Endothelial cell of umbilical vein (primary cell): ENCODE data around the gene EZR. TPM values are rescaled to one million over a fixed set of nuclear protein-coding genes. Genes with fewer than 3 reads are reported as not detected.

Source experiments
- BruUV-seq: library from RNA; stranded (reverse); fragments of 400-500 nt; replicated peaks from 2 replicates; lab custom pipeline; 2021; lab: Mats Ljungman, UMichigan
- CTCF ChIA-PET: fragments of 300-600, 350-600 bp; sonication (Branson Sonifier 250); formaldehyde crosslinking; loops from one replicate; lab custom pipeline; 2021; ENCODE audit warnings: antibody characterized with exemption, inconsistent platforms; lab: Charles Lee
- POLR2A ChIA-PET: fragments of 300-600, 350-600 bp; sonication (Branson Sonifier 250); formaldehyde crosslinking; loops from one replicate; lab custom pipeline; 2021; ENCODE audit warnings: antibody characterized with exemption, inconsistent platforms; lab: Charles Lee
- DNase-seq: peaks from one replicate; pipeline ENCODE4 v3.0.0-alpha.2; 2011; ENCODE audit warnings: low read depth, low spot score
- FAIRE-seq: peaks from 2 replicates; lab custom pipeline; 2011; peaks lifted over from hg19 to GRCh38; lab: Jason Lieb, UNC
- H2AFZ ChIP-seq: 2 replicates; pipeline ENCODE4 v1.6.0; 2012; ENCODE audit warnings: low read depth, low read length, control low read depth, inconsistent platforms
- H3K27ac ChIP-seq: 2 replicates; pipeline ENCODE4 v1.5.1; 2011; ENCODE audit warnings: low read depth, mild to moderate bottlenecking, control low read depth, low read length, moderate library complexity; ENCODE audit not compliant: insufficient read depth
- H3K27me3 ChIP-seq, 2 experiments: 2 replicates each; pipeline versions ENCODE4 v1.6.0 to v1.6.1; 2011; ENCODE audit warnings: low read length in 2 of 2, mixed read lengths in 1 of 2; ENCODE audit not compliant: control insufficient read depth in 2 of 2, insufficient read depth in 2 of 2
- H3K36me3 ChIP-seq, 2 experiments: 2 replicates in 1 of 2; 3 replicates in 1 of 2; pipeline ENCODE4 v1.5.1; 2011; ENCODE audit warnings: low read length in 2 of 2, mild to moderate bottlenecking in 1 of 2, moderate library complexity in 1 of 2; ENCODE audit not compliant: control insufficient read depth in 2 of 2, insufficient read depth in 2 of 2; ENCODE audit errors: extremely low read depth in 1 of 2
- H3K4me1 ChIP-seq: 3 replicates; pipeline ENCODE4 v1.5.1; 2011; ENCODE audit warnings: mild to moderate bottlenecking, low read length; ENCODE audit not compliant: control insufficient read depth, insufficient read depth; ENCODE audit errors: extremely low read depth
- H3K4me2 ChIP-seq: 2 replicates; pipeline ENCODE4 v1.6.1; 2011; ENCODE audit warnings: low read length, control low read depth, mixed read lengths; ENCODE audit not compliant: insufficient read depth
- H3K4me3 ChIP-seq, 3 experiments: fragments of 200-600 bp in 1 of 3; sonication (generic), shearing (Covaris generic) in 1 of 3; replicated peaks in 1 of 3; 2 replicates each; pipeline ENCODE4 v1.5.1; 2011 to 2016; ENCODE audit warnings: control low read depth in 3 of 3, low read length in 3 of 3, mild to moderate bottlenecking in 2 of 3, inconsistent platforms in 1 of 3, low read depth in 1 of 3, moderate library complexity in 1 of 3; ENCODE audit not compliant: insufficient read depth in 1 of 3
- H3K79me2 ChIP-seq: 2 replicates; pipeline ENCODE4 v1.6.0; 2012; ENCODE audit warnings: low read length, inconsistent platforms; ENCODE audit not compliant: control insufficient read depth, insufficient read depth
- H3K9ac ChIP-seq: replicated peaks from 2 replicates; pipeline ENCODE3; 2011; ENCODE audit warnings: low read length, control low read depth; ENCODE audit not compliant: insufficient read depth; ENCODE audit errors: extremely low read depth
- H3K9me1 ChIP-seq: replicated peaks from 3 replicates; pipeline ENCODE4 v1.6.0; 2011; ENCODE audit warnings: mild to moderate bottlenecking, low read length; ENCODE audit not compliant: control insufficient read depth, insufficient read depth; ENCODE audit errors: extremely low read depth
- H3K9me3 ChIP-seq: replicated peaks from 2 replicates; pipeline ENCODE4 v1.5.1; 2012; ENCODE audit warnings: low read length, inconsistent platforms; ENCODE audit not compliant: control insufficient read depth, insufficient read depth
- H4K20me1 ChIP-seq: replicated peaks from 2 replicates; pipeline ENCODE3; 2011; ENCODE audit warnings: mild to moderate bottlenecking, low read length; ENCODE audit not compliant: control insufficient read depth, insufficient read depth; ENCODE audit errors: extremely low read depth
- EZH2 ChIP-seq: IDR thresholded peaks from 2 replicates; pipeline ENCODE4 v1.6.1; 2012; ENCODE audit warnings: borderline replicate concordance, low read depth, mild to moderate bottlenecking, moderate library complexity, low read length, inconsistent platforms; ENCODE audit not compliant: severe bottlenecking
- FOS ChIP-seq: IDR thresholded peaks from 2 replicates; pipeline ENCODE4 v1.6.1; 2011; ENCODE audit warnings: mild to moderate bottlenecking, low read length, moderate library complexity, borderline replicate concordance; ENCODE audit not compliant: insufficient read depth
- GATA2 ChIP-seq: IDR thresholded peaks from 2 replicates; pipeline ENCODE4 v1.7.0; 2011; ENCODE audit warnings: low read depth, mild to moderate bottlenecking, moderate library complexity, mixed read lengths, low read length; ENCODE audit not compliant: insufficient read length, insufficient read depth
- JUN ChIP-seq: IDR thresholded peaks from 2 replicates; pipeline ENCODE4 v1.6.1; 2011; ENCODE audit warnings: borderline replicate concordance, low read depth; ENCODE audit not compliant: insufficient read length, insufficient read depth
- MYC ChIP-seq: IDR thresholded peaks from one replicate; pipeline ENCODE4 v1.6.1; 2011; ENCODE audit warnings: mild to moderate bottlenecking, low read depth, low read length
- POLR2A ChIP-seq: IDR thresholded peaks from 2 replicates; pipeline ENCODE4 v1.6.1; 2012; ENCODE audit warnings: low read depth, mild to moderate bottlenecking, control low read depth, low read length
- POLR2AphosphoS5 ChIP-seq: IDR thresholded peaks from 2 replicates; pipeline ENCODE4 v1.6.1; 2012; ENCODE audit warnings: low read depth, mild to moderate bottlenecking, control low read depth, low read length, moderate library complexity; ENCODE audit not compliant: insufficient read depth
- dilution Hi-C: fragments of 300-500 bp; cut with MboI; formaldehyde crosslinking; loops from one replicate; pipeline ENCODE4 v1.15.0; 2019; ENCODE audit warnings: low sequenced_read_pairs; ENCODE audit not compliant: extremely low pct_ligation_motif_present
- intact Hi-C: fragments of 100-400 bp; cut with micrococcal nuclease; formaldehyde crosslinking; loops from one replicate; pipeline ENCODE4 v1.10.0; 2022
- microRNA-seq: library from miRNA; unstranded; fragments of <30 nt; microRNA quantifications from one replicate; pipeline ENCODE4 v1.2.0, GENCODE V29; 2021; ENCODE audit warnings: borderline number of aligned reads, borderline replicate concordance
- polyA plus RNA-seq, 4 experiments: library from polyadenylated mRNA; depleted of rRNA in 3 of 4; stranded (reverse) in 3 of 4; unstranded in 1 of 4; fragments of >200 nt; gene quantifications; 2 replicates each; pipeline versions ENCODE4 v1.2.1 to v1.2.3, GENCODE V29; 2011 to 2012; ENCODE audit warnings: missing spikeins in 1 of 4
- small RNA-seq: library from RNA; depleted of rRNA; stranded (forward); fragments of <200 nt; gene quantifications from one replicate; pipeline ENCODE3, GENCODE V24; 2012; ENCODE audit warnings: low replicate concordance, low read depth; ENCODE audit not compliant: insufficient read depth, insufficient read length
- total RNA-seq: library from RNA; stranded (reverse); gene quantifications from 2 replicates; pipeline ENCODE4 v1.2.3, GENCODE V29; 2021
- TF ChIP-seq, protein P1 (sequence below): IDR thresholded peaks from 2 replicates; pipeline ENCODE4 v1.6.1; 2011; ENCODE audit not compliant: insufficient read depth, insufficient read length
- TF ChIP-seq, protein P2 (sequence below), 2 donors: IDR thresholded peaks; 1 replicate in 1 of 2; 2 replicates in 1 of 2; pipeline ENCODE4 v1.5.1; 2011; ENCODE audit warnings: low read length in 2 of 2, mild to moderate bottlenecking in 2 of 2, moderate library complexity in 2 of 2, control low read depth in 1 of 2, inconsistent platforms in 1 of 2, low read depth in 1 of 2; ENCODE audit not compliant: insufficient read depth in 1 of 2; ENCODE audit errors: extremely low read depth in 1 of 2

Gene EZR
- total and polyA plus RNA-seq, 2 donors (not counting 3 experiments of a cell fraction or from before 2014, with no cell fraction given) = 58.5 to 108 TPM

DNA sequence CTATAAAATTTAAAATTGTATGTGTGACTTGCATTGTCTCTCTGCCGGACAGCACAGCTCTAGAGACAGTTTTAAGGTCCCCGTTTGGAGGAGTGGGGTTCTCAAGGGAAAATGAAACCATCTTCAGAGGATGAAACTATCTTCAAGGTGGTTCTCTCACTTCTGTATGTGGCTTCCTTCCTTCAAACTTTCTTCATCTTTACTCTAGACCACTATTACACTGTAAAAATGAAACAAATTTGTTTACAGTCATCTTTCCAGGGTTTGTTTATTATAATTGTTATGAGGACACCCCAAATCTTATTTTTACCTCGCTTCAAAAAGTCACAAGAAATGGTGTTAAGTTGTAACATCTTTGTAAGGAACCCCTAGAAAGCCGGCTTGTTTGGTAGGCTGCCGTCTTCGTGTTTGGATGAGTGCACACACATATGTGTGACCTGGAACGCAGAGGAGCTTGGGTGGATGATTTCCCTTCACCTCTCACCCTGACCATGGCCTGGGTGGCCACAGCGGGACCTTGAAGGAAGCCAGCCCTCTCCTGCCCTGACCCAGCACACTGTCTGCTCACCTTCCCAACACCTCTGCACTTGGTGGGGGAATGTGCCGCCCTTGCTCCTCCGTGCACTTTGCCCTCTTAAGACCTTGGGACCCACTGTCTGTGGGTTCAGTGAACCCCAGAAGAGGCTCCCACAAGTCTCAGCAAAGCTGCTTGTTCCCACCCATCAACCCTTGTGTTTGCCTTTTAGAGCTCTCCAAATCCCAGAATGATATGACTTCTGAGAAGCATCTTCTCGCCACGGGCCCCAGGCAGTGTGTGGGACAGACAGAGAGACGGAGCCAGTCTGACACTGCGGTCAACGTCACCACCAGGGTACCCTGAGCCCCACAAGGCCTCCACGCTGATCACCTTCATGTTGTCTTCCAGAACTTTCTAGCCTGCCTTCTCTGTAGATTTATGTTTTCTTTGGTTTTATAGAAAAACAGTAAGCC lies 101.5 kb downstream of the EZR start:
- CTCF ChIA-PET = interaction anchor here (0.8 to 2.8 kb wide), 24 partner anchors 9 to 417 kb away, joined by 3 to 51 read pairs (median 4); partner anchors contain the start of gene RSPH3
- H3K4me2 ChIP-seq = no peak overlapping the region
- no peak for FAIRE-seq
- intact Hi-C loops (no loop called here), dilution Hi-C loops (no loop called here)
- no peak for DNase-seq
- no peak overlapping the region for H3K27ac ChIP-seq
- H3K9me1 ChIP-seq = no peaks in the 10 kb centered on the region
- H4K20me1 ChIP-seq = no peaks in the 10 kb centered on the region
- peaks cover 13% of the 10 kb centered on the region for H3K4me1 ChIP-seq
- BruUV-seq = no TSS peak
- TF ChIP-seq MYC = no peak
- TF ChIP-seq JUN = no peak
- no peak for TF ChIP-seq POLR2AphosphoS5
- TF ChIP-seq, protein P1, sequence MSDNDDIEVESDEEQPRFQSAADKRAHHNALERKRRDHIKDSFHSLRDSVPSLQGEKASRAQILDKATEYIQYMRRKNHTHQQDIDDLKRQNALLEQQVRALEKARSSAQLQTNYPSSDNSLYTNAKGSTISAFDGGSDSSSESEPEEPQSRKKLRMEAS = no peak
- no peak for TF ChIP-seq POLR2A
- no peak for TF ChIP-seq EZH2
- TF ChIP-seq, protein P2, sequence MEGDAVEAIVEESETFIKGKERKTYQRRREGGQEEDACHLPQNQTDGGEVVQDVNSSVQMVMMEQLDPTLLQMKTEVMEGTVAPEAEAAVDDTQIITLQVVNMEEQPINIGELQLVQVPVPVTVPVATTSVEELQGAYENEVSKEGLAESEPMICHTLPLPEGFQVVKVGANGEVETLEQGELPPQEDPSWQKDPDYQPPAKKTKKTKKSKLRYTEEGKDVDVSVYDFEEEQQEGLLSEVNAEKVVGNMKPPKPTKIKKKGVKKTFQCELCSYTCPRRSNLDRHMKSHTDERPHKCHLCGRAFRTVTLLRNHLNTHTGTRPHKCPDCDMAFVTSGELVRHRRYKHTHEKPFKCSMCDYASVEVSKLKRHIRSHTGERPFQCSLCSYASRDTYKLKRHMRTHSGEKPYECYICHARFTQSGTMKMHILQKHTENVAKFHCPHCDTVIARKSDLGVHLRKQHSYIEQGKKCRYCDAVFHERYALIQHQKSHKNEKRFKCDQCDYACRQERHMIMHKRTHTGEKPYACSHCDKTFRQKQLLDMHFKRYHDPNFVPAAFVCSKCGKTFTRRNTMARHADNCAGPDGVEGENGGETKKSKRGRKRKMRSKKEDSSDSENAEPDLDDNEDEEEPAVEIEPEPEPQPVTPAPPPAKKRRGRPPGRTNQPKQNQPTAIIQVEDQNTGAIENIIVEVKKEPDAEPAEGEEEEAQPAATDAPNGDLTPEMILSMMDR (IDR thresholded peaks at IDR 0.05; ENCODE audit: extremely low read depth in 1 of 2, insufficient read depth in 1 of 2, low read depth in 1 of 2, low read length in 2 of 2) = no peak
- TF ChIP-seq FOS = no peak
- TF ChIP-seq GATA2 = no peak
- no peak overlapping the region for H3K4me3 ChIP-seq
- no peaks in the 10 kb centered on the region for H3K9me3 ChIP-seq
- H3K79me2 ChIP-seq = no peaks in the 10 kb centered on the region
- H3K36me3 ChIP-seq = no peaks in the 10 kb centered on the region
- H3K9ac ChIP-seq = no peak overlapping the region
- no peak overlapping the region for H2AFZ ChIP-seq
- POLR2A ChIA-PET = no interaction called here
- H3K27me3 ChIP-seq = no peaks in the 10 kb centered on the region

Small RNAs within 50 kb of the gene (microRNA-seq; reads per million reads assigned to microRNA genes)
- 1.2 reads per million for gene MIR3918

Small RNAs within 50 kb of the gene (small RNA-seq; reads per million reads assigned to genes)
- not detected for gene MIR3918

Other genes starting within 250 kb of the EZR start
- 162 TPM in 2 replicates for gene DYNLT1, start 174.6 kb downstream of the EZR start, total RNA-seq
- gene DYNLT1, start 174.6 kb downstream of the EZR start, polyA plus RNA-seq = 267 and 300 TPM in 2 replicates
- 0.74 and 0.77 TPM in 2 replicates for gene SYTL3, start 169.3 kb downstream of the EZR start, total RNA-seq
- 0.46 and 0.59 TPM in 2 replicates for gene SYTL3, start 169.3 kb downstream of the EZR start, polyA plus RNA-seq
- 3.0 and 3.3 TPM in 2 replicates for gene RSPH3, start 180.8 kb upstream of the EZR start, total RNA-seq
- gene RSPH3, start 180.8 kb upstream of the EZR start, polyA plus RNA-seq = 0.66 and 1.1 TPM in 2 replicates
- not detected in 2 replicates for gene TAGAP, start 225.6 kb upstream of the EZR start, total RNA-seq
- not detected in 2 replicates for gene TAGAP, start 225.6 kb upstream of the EZR start, polyA plus RNA-seq